Posterior vena cava (tissue), 2 donors: ENCODE results near the gene DSC3. TPM values are rescaled to one million over a fixed set of nuclear protein-coding genes. Genes with fewer than 3 reads are reported as not detected.

Source experiments
- DNase-seq: peaks from one replicate; pipeline ENCODE4 v3.0.0-alpha.2; 2020; ENCODE audit warnings: low spot score
- intact Hi-C, 2 donors: fragments of 100-400 bp; cut with DNase I; formaldehyde crosslinking; loops; one replicate each; pipeline versions ENCODE4 v1.14.1 to v1.14.2; 2022 to 2023
- long read RNA-seq, 2 donors: library from polyadenylated mRNA; unstranded; transcript quantifications; one replicate each; pipeline ENCODE4 v2.0.0, GENCODE V29; 2020 to 2021
- total RNA-seq, 2 donors: library from RNA; stranded (reverse); fragmentation: NEBNext Ultra II Directional; extraction: Animal tissue kit (Norgen Biotek cat#: 25700); gene quantifications; one replicate each; pipeline ENCODE4 v1.2.1, GENCODE V29; 2021
- donor health status: DM: yes; HTN: yes; CAD: no.
- donor health status: DM: yes; HTN: yes; CAD: no.

Gene DSC3
- total RNA-seq = under 1 TPM; 0.32 to 0.43 TPM
- long read RNA-seq, donor 1, partial matches to known transcripts = 1 of 1 reads
- long read RNA-seq, donor 1, other reads (novel, unspliced or antisense) = 0 of 1 reads
- long read RNA-seq, donor 2 = 0 reads

DNA sequence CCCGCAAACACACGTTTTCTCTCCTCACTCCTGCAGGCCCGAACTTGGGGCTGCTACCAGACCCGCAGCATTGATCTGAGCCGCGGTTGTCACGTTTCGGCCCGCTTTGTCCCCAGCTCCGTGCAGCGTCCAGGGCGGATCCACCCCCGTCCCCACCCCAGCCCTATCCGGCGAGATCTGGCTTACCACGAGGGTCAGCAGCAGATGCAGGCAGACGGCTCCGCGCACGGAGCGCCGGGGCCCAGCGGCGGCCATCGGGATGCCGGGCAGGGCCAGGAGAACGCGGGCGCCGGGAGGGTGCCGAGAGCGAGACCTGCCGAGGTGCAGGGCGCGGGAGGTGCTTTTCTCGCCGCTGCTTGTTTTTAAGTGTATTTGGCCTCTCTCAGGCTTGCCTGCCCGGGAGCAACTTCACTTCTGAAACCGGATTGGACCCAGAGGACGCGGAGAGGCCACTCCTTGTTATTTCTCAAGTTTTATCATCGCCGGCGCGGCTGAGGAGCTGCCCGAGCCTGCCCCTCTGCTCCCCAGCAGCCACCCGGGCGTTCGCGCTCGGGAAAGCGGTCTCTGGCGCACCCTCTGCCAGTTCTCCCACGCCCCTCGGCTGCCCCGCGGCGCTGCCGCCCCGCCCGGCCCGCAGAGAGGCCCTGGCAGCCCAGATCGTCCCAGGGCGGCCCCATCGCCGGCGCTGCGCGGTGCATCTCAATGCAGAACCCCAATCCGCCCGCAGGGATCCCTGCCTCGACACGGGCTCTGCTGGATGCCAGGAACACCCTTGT, at the start of gene DSC3:
DSC3 (minus strand) TSS at position 337 of the 776 bp plus-strand sequence; CDS start at position 255, 82 bp downstream.
- intact Hi-C loops = no loop called here
- peak; percentile 78 for DNase-seq

DNA sequence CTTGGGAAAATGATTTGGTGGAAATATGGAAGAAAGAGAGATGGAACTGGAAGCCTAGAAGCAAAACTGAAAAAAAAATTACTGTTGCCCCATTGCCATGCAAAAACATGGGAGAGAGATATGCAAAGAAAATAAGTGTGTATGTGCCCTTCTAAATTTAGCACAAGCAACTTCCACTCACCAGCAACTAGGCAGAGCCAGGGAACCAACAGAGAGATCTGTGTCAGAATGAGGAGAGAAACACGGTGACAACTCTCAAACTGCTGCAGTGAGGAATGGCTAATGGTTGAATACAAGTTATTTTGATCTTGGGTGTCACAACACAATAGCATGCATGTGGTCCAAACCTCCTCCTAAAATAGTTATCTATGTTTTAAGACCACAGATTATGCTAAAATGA, 48.8 kb upstream of the DSC3 start:
- intact Hi-C loops = no loop called here
- DNase-seq = no peak

DNA sequence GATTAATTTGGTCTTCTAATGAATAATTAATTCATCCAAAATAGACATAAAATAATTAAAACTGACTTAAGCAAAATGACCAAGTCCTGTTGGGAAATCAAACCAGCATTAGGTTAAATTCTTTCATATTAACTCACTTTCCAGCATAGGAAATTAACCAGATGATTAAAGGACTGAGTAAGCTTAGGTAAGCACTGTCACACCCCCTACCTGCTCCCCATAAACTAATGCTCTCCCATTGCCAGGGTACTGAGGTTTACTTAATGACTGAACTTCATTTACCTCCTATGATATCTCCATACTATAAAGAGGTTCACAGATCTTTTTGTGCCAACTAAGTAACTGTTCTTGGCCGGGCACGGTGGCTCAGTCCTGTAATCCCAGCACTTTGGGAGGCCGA, 46.0 kb upstream of the DSC3 start:
- DNase-seq = no peak
- intact Hi-C loops = no loop called here

DNA sequence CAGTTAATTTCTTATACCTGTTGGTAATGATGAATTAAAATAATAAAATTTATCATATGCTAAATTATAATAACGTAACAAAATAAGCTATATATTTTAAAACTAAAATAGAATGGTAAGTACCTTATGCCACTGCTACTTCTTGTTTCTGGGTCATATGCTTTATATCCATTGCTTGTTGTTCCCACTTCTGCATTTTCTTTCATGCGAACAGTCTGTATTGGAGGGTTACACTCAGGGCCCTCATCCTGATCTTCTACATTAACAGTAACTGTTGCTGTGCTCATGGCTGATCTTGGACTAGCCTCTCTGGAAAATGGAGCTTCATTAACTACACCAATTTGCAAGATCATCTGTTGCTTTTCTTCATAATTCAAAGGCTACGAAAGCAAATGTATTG, 37.4 kb upstream of the DSC3 start:
- intact Hi-C loops = no loop called here
- DNase-seq = no peak

DNA sequence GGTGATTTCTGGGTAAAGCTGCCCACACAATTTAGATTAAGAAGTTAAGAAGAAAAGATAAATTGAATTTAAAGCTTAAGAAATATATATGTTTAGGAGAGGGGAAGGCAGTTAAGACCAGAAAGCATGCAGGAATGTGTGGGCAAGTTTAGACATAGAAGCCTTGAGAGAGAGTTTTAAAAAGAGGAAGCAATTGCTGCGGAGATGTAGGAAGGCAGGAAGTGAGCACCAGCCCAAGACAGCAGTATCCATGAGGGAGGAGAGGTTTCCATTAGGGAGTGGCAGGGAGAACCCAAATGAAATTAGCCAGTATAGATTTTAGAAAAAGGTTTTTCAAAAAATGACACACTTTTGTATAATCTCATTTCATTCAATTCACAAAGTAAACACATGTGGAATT, 35.3 kb upstream of the DSC3 start:
- no peak for DNase-seq
- intact Hi-C loops = no loop called here

DNA sequence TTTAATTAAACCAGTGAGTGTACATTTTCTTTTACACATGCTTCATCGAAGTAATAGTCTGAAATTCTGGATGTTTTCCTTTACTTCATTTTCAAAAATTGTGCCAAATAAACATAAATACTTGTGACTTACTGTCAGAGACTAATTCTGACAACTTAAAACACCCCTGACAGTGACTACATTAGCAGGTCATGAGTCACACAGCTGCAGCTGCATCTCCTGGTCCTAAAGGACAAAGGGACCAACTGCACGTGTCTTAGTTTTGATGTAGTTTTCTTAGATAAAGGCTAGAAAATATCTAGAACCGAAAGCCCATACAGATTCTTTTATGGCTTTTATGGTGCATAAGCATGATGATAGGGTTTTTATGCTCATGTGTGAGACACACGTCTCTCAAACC, 29.6 kb upstream of the DSC3 start:
- DNase-seq = no peak
- intact Hi-C loops = no loop called here

DNA sequence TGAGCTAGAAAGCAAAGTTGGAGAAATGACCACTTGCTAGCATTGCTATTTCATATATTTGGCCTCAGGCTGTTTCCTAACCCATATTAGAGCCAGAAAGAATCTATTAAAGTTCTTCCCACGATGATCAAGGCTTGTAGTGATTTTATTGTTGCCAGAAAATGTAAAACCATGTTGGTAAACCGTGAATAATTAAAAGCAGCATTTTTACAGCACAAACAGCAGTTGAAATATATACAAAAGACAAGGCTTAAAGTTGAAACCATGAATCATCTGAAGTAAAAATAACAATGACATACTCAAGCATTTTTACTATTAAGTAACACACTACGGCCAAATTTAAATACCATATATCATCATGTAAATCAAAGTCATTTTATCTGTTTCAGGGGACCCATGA, 27.7 kb upstream of the DSC3 start:
- intact Hi-C loops = no loop called here
- no peak for DNase-seq

DNA sequence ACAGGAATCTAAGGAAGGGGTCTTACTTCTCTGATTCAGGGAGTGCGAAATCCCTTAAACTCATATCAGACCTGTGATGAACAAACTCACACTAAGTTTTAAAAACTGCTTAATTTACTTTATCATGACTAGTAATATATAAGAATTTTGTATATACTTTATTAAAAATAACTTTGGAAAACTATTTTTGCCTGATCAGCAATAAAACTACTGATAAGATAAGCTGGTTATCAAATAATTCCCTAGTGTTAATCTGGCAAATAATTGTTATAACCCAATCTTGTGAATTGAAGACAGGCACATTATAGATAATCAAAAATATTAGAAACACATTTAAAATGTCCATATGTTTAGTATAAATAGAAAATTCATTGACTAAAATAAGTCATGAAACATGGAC, 23.7 kb upstream of the DSC3 start:
- intact Hi-C loops = no loop called here
- DNase-seq = no peak

DNA sequence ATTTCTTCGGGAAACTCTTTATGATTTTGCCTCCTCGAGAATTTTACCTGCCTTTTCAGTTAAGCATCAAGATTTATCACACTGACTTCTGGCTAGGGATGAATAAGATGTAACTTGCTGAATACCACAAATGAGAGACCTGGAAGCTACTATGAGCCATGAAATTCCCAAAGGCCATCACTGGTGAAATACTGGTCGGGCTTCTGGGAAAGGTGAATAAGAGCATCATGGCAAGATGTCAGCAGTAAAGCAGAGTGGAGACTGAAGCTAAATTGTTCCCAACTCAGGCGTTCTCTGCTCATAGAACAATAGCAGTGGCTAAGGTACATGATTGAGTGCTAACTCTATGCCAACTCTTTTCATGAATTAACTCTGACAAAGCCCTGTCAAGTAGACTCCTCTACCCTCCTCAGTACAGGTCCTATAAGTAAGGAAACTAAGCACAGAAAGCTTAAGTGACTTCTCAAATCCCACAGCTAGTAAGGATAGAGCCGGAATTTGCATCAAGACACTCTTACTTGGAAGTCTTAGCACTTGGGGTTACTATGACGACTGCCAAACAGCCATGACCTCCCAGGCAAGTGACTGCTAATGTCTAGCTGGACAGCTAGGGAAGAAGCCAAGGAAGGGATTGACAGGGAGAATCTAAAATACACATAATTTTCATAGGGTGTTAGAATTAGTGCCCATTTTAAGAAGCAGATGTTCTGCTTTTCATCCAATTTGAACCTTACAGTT, 22.7 kb upstream of the DSC3 start:
- DNase-seq = no peak
- intact Hi-C loops = no loop called here

DNA sequence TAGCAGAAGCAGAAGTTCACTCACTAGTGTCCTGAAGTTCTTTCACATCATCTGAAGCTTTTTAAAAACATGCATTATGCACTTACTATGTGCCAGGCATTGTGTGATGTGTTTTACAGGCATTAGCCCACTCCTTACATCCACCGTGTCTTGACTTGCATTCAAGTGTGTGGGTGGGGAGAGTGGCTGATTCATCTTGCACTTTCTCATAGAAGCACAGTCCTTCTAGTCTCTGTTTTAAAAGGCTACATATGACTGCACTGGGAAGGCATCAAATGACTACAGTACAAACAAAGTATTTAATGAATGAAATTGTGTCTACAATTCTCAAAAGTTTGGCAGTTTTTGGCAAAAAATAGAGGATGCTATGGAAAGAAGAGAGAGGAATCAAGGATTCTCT, 21.6 kb upstream of the DSC3 start:
- intact Hi-C loops = no loop called here
- no peak for DNase-seq

DNA sequence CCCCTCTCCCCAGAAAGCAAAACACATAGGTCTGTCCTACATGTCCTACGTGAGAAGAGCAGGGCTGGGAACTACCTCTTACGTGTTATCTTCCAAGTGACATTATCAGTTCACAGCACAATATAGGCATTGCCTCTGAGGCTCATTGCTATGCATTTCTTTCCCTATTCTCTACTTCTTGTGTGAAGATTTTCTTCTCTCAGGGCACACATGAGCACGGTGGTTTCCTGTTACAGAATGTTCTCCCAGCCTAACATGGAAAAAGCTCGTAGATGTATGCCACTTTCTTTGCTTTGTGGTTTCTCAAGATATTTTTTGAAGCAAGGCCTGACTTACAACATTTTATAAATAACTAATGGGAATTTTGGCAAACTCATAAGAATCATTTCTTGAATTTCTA, 19.4 kb upstream of the DSC3 start:
- DNase-seq = no peak
- intact Hi-C loops = no loop called here

DNA sequence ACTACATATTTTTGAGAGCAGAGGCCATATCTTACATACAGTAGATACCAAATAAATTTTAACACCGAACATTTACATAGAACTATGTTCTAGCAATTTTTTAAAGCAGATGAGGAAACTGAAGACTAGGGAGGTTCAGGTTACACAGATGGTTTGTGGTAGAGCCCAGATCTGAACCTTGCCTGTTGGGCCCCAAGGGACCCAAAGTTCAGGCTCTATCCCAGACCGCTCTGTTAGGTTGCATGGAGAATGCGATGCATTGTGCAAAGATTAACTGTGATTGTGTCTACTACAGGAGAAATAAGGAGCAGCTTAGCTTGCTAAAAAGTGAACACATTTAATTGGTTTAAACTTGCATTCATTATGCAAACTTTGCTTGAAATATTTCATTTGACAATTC, 16.4 kb upstream of the DSC3 start:
- intact Hi-C loops = no loop called here
- DNase-seq = no peak

DNA sequence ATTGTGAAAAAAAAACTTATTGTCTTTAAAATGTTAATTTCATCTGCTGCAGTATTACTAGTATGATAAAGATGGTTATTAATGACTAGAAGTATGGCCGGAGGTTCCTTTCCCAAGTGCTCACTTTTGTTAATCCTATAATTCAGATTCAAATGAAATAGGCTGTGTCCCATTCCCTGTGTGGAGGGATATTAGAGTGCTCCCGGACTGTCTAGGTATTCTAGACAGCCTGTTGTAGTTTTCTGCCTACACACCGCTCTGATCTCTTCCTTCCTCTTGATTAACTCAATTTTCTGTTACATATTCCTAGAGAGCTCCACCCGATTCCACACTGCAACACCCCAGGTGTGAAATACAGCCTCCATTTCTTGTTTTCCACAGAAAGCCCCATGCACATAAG, 15.4 kb upstream of the DSC3 start:
- DNase-seq = no peak
- intact Hi-C loops = no loop called here

DNA sequence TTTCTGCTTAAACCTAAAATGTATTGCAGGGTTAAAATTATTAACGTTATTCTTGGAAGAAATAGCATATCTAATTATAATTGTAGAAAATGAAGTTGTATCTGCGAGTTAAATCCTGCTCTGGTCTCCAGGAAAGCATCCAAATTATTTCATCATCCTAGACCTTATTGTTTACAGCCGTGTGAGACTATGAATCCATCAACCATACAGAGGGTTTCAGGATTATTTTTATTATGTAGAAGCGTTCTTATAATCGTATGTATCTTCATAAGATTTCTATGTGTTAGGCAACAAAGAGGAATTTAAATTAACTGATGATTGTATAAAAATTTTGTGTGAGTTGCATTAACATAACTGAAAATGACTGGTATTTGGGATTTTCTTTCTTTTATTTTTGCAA, 14.5 kb upstream of the DSC3 start:
- intact Hi-C loops = no loop called here
- no peak for DNase-seq

DNA sequence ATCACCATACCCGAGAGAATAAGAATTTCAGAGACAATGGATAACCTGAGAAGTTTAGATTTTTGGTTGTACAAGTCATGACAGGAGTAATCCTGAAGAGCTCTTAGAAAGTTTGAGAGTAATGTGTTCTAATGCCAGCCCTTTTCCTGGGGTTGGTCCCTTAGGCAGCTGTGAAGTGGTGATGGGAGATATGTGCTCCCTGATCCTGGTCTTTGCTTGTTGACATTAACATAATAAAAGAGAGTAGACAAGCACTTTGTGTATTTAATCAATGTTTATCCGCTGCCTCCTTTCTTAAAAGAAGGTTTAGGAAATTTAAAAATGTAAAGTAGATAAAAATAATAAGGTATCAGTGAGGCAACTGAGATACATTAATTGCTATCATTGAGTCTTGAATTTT, 13.8 kb upstream of the DSC3 start:
- no peak for DNase-seq
- intact Hi-C loops = no loop called here

DNA sequence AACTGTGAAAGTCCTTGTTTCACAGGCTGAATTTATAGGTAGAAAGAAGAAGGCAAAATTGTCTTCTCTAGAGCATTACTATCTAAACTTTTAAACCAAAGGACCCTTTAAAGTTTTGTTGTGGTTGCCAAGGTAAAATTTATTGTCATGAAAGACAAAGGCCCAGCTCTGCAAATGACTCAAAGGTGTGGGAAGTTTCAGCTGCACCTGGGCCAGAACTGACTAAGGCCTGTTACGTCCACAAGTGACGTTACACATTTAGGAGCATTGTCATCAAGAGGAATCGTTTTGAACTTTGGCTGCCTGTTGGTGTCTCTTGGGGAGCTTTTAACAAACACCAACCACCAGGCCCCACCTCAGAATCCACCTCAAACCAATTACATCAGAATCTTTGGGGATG, 8.1 kb upstream of the DSC3 start:
- DNase-seq = no peak
- intact Hi-C loops = no loop called here

DNA sequence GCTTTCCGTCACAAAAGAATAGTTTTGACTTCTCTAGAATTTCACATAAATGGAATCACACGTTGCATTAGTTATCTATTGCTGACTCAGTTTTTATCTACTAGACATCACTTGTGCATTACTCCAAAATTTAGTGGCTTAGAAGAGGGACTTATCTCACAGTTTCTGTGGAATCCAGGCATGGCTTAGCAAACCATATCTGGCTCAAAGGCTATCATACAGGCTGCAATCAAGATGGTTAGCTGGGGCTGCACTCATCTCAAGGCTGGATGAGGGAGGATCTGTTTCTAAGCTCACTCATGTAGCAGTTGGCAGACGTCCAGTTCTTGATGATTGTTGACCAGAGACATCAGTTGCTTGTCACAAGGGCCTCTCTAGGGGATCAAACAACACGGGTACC, 6.6 kb upstream of the DSC3 start:
- DNase-seq = no peak
- intact Hi-C loops = no loop called here

DNA sequence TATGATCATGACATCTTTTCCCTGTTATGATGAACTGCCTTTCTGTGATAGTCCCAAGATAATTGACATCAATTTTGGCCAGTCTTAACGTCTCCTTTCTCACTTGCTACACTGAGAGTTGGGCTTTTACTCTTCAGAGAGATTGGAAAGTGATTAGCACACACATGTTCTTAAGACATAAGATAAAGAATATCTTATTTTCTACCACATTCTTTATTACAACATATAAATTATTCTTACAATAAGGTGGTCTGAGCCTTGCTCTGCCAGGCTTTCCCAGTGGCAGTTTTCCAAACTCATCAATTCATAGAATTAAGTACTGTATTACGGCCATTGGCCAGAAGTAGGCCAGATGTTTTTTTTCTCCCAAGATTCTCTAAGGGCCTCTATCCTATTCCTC, 5.7 kb upstream of the DSC3 start:
- intact Hi-C loops = no loop called here

DNA sequence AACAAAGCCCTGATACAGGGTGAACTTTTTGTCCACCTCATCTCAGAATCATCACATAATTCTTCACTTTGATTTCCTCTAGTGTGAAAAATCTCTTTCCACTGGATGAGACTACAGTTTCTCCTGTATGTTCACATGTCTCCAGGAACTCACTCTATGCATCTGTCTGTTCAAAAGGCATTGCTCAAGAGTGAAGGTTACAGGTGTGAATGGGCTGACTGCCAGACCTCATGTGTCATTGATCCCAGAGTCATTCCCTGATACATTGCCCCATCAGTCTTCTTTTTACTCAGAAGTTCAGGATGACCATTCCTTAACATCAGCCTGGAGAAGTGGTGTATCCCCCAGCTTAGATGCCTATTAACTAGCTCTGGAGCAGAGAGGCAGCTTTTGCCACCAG, 4.4 kb upstream of the DSC3 start:
- intact Hi-C loops = no loop called here
- DNase-seq = no peak

More for the DNA sequence above, 5.7 kb upstream of the DSC3 start:
- no peak for DNase-seq

DNA sequence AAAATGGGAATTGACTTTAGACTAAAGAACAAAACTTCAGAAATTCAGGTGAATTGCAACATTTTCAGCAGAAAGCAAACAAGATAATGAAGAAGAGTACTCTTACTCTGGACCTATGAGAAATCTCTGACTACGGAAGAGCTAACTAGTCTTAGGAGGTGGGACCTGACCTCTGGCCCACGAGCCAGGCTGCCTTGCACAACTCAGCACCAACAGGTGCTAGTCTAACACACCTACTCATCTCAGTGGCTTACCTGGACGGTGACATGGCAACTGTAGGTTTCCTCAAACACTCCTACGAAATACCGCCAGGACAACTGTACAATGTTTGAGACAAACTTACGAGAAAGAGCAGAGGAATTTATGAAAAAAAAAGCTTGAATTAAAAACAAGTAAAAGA, 3.1 kb upstream of the DSC3 start:
- intact Hi-C loops = no loop called here
- DNase-seq = no peak

DNA sequence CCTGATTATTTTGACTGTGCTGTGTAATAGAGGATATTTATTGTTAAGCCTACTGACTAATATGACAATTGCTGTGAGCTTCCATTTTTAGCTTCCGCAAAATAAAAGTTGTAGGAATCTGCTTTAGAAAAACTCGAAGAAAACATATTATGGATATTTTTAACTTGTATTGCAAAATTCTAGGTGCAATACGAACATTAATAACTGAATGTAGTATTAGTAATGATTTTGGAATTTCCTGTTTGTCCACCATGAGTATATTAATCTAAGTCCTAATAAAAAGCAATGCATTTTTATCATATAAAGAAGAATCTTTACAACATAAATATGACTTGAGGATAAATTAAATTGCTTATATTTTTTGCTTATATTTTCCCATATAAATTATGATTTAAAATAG, 2.4 kb upstream of the DSC3 start:
- DNase-seq = no peak
- intact Hi-C loops = no loop called here
